Sigmoid colon (tissue), 7 donors: ENCODE measurements around the gene C13orf42. TPM values are rescaled to one million over a fixed set of nuclear protein-coding genes. Genes with fewer than 3 reads are reported as not detected.

ENCODE experiments used
- DNase-seq: peaks from one replicate; pipeline ENCODE4 v3.0.0-alpha.2; 2019
- H3K27ac ChIP-seq, 4 donors: fragments of 200-600 bp; sonication (generic); one replicate each; pipeline ENCODE4 v1.5.1; 2016 to 2019; ENCODE audit warnings: mild to moderate bottlenecking in 1 of 4
- H3K27me3 ChIP-seq, 3 donors: fragments of 200-600 bp; sonication (generic); one replicate each; pipeline ENCODE4 v1.5.1; 2019; ENCODE audit warnings: mild to moderate bottlenecking in 1 of 3
- H3K36me3 ChIP-seq, 4 donors: fragments of 200-600 bp; sonication (generic); one replicate each; pipeline ENCODE4 v1.5.1; 2016 to 2019
- H3K4me1 ChIP-seq, 4 donors: fragments of 200-600 bp; sonication (generic); one replicate each; pipeline ENCODE4 v1.5.1; 2017 to 2019
- H3K4me3 ChIP-seq, 4 donors: fragments of 200-600 bp; sonication (generic); one replicate each; pipeline ENCODE4 v1.5.1; 2017 to 2019; ENCODE audit warnings: mild to moderate bottlenecking in 2 of 4, moderate library complexity in 1 of 4
- H3K9me3 ChIP-seq, 4 donors: fragments of 200-600 bp in 3 of 4; sonication (generic) in 3 of 4; one replicate each; pipeline versions ENCODE4 v1.5.1 to v1.6.1; 2013 to 2019
- CTCF ChIP-seq, 4 experiments: fragments of 450-650 bp in 3 of 4; fragments of 200-600 bp in 1 of 4; IDR thresholded peaks; one replicate each; pipeline ENCODE4 v1.5.1; 2016 to 2019; ENCODE audit warnings: antibody characterized with exemption in 4 of 4, mild to moderate bottlenecking in 3 of 4, moderate library complexity in 2 of 4
- EP300 ChIP-seq, 4 donors: sonication (generic); formaldehyde crosslinking; IDR thresholded peaks; one replicate each; pipeline ENCODE4 v1.6.1; 2017; ENCODE audit warnings: antibody characterized with exemption in 4 of 4
- POLR2A ChIP-seq, 2 donors: fragments of 450-650 bp; IDR thresholded peaks; one replicate each; pipeline ENCODE4 v1.6.1; 2016; ENCODE audit warnings: antibody characterized with exemption in 2 of 2, mild to moderate bottlenecking in 2 of 2, moderate library complexity in 2 of 2
- POLR2AphosphoS5 ChIP-seq, 4 donors: sonication (generic); formaldehyde crosslinking; IDR thresholded peaks; one replicate each; pipeline ENCODE4 v1.6.1; 2017; ENCODE audit warnings: antibody characterized with exemption in 4 of 4
- WGBS, 2 donors: extraction: QIAGEN DNeasy Blood & Tissue Kit; methylation state at CpG; one replicate each; pipeline ENCODE4 v1.1.7; 2013; 5-methylcytosine and 5-hydroxymethylcytosine counted together
- intact Hi-C: fragments of 100-400 bp; cut with DNase I; formaldehyde crosslinking; loops from one replicate; pipeline ENCODE4 v1.15.1; 2023
- polyA plus RNA-seq, 3 donors: library from polyadenylated mRNA; stranded (reverse); fragments of 200-250 nt; gene quantifications; one replicate each; pipeline ENCODE4 v1.2.3, GENCODE V29; 2013
- total RNA-seq, 4 donors: library from RNA; depleted of rRNA; stranded (reverse); fragments of >200 nt; gene quantifications; one replicate each; pipeline ENCODE4 v1.1.0, GENCODE V29; 2016
- donor health status: healthy with polysubstance abuse.
- donor health status: Bipolar disorder and iron deficiency.
- donor health status: healthy.

Gene C13orf42
- total and polyA plus RNA-seq, 7 donors = not detected

- no peaks in the 10 kb centered on the region for H3K36me3 ChIP-seq
- H3K27ac ChIP-seq = no peak overlapping the region
- TF ChIP-seq CTCF (IDR thresholded peaks at IDR 0.05) (no peak), EP300 (IDR thresholded peaks at IDR 0.05) (no peak), POLR2A (IDR thresholded peaks at IDR 0.05) (no peak), POLR2AphosphoS5 (IDR thresholded peaks at IDR 0.05) (no peak)
- no peak overlapping the region for H3K4me3 ChIP-seq
- H3K9me3 ChIP-seq = peaks cover 0 to 8% (median 3%) of the 10 kb centered on the region in 4 donors
- intact Hi-C loops = no loop called here
- no peak for DNase-seq
- no peaks in the 10 kb centered on the region for H3K27me3 ChIP-seq
- H3K4me1 ChIP-seq = no peaks in the 10 kb centered on the region
These were observed 2.9 kb upstream of the C13orf42 start for GRCh38 chr13:51113969-51114368.

DNA sequence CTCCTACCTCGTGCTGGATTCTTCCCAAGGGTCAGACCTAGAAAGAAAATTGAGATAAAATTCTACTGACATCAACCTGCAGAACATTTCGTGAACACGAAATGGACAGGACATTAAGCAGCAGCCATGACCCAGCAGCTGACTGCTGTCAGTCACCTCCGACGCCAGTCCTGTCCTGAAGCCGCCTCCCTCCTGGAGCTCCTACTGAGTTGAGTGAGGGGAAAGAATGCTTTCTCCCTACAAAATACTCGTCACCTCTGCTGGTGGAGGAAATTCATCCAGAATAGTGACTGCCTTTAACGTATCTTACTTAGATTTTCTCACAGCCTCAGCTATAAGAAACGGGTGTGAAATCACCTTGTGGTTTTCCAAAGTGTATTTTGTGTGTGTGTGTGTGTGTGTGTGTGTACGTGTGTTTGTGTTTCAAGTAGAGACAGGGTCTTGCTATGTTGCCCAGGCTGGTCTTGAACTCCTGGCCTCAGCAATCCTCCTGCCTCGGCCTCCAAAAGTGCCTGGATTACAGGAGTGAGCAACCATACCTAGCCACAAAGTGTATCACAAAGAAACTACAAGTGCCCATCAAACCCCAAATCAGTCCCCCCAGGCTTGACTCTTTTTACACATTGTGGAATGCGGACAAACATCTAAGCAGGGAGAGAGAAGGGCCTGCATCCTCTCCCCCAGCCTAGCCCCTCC lies 2.3 kb upstream of the C13orf42 start:
- Histone ChIP-seq H3K4me1 (no peaks in the 10 kb centered on the region), H3K4me3 (no peak overlapping the region), H3K27me3 (no peaks in the 10 kb centered on the region), H3K27ac (no peak overlapping the region), H3K9me3 (peaks cover 0 to 8% (median 3%) of the 10 kb centered on the region in 4 donors), H3K36me3 (no peaks in the 10 kb centered on the region)
- no peak for DNase-seq
- 72 to 87% methylated on average over 12 of the region's 12 CpGs for WGBS, 2 donors
- TF ChIP-seq POLR2AphosphoS5 (IDR thresholded peaks at IDR 0.05) = no peak
- TF ChIP-seq EP300 (IDR thresholded peaks at IDR 0.05) = no peak
- no peak for TF ChIP-seq POLR2A (IDR thresholded peaks at IDR 0.05)
- no peak for TF ChIP-seq CTCF (IDR thresholded peaks at IDR 0.05)
- intact Hi-C loops = no loop called here

- Histone ChIP-seq H3K27me3 (no peaks in the 10 kb centered on the region), H3K9me3 (peaks cover 0 to 4% (median under 1%) of the 10 kb centered on the region in 4 donors), H3K4me3 (no peak overlapping the region), H3K27ac (no peak overlapping the region), H3K36me3 (no peaks in the 10 kb centered on the region), H3K4me1 (no peaks in the 10 kb centered on the region)
- no peak for DNase-seq
- intact Hi-C loops = no loop called here
- TF ChIP-seq CTCF (IDR thresholded peaks at IDR 0.05) = no peak
- no peak for TF ChIP-seq POLR2AphosphoS5 (IDR thresholded peaks at IDR 0.05)
- no peak for TF ChIP-seq EP300 (IDR thresholded peaks at IDR 0.05)
- TF ChIP-seq POLR2A (IDR thresholded peaks at IDR 0.05) = no peak
- WGBS, 2 donors = 71 to 77% methylated on average over 5 of the region's 5 CpGs
These were observed 1.7 kb upstream of the C13orf42 start for GRCh38 chr13:51112771-51113170.

DNA sequence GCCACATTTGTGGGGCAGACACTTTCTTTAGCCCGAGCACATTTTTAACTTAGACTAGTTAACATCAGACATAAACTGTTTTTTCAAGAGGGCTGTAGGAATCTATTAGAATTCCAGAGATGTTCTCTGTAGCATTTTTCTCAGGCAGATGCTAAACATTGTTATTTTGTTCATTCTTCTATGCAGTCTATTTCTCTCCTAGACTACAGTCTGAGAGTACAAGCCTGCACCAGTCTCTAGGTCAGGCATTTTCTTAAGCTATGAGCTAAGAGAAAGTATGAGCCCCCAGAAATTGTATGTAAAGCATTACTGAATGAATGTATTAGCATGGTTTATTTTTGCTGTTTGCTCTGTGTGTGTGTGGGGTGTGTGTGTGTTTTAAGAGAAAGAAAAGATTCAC lies 923 bp upstream of the C13orf42 start:
- Histone ChIP-seq H3K27me3 (no peaks in the 10 kb centered on the region), H3K4me1 (no peaks in the 10 kb centered on the region), H3K36me3 (no peaks in the 10 kb centered on the region), H3K4me3 (no peak overlapping the region), H3K27ac (no peak overlapping the region), H3K9me3 (no peaks in the 10 kb centered on the region)
- TF ChIP-seq CTCF (IDR thresholded peaks at IDR 0.05) = no peak
- no peak for TF ChIP-seq POLR2AphosphoS5 (IDR thresholded peaks at IDR 0.05)
- TF ChIP-seq POLR2A (IDR thresholded peaks at IDR 0.05) = no peak
- no peak for TF ChIP-seq EP300 (IDR thresholded peaks at IDR 0.05)
- DNase-seq = no peak
- intact Hi-C loops = no loop called here
- 0 to 2% methylated on average over 1 of the region's 1 CpG for WGBS, 2 donors

- H3K4me3 ChIP-seq = no peak overlapping the region
- no peaks in the 10 kb centered on the region for H3K4me1 ChIP-seq
- no peak for TF ChIP-seq CTCF (IDR thresholded peaks at IDR 0.05)
- TF ChIP-seq POLR2AphosphoS5 (IDR thresholded peaks at IDR 0.05) = no peak
- no peak for TF ChIP-seq EP300 (IDR thresholded peaks at IDR 0.05)
- TF ChIP-seq POLR2A (IDR thresholded peaks at IDR 0.05) = no peak
- no peaks in the 10 kb centered on the region for H3K36me3 ChIP-seq
- no peak overlapping the region for H3K27ac ChIP-seq
- WGBS, 2 donors = 90 to 92% methylated on average over 4 of the region's 4 CpGs
- DNase-seq = no peak
- no peaks in the 10 kb centered on the region for H3K9me3 ChIP-seq
- intact Hi-C loops = no loop called here
- H3K27me3 ChIP-seq = peaks cover 0 to 2% (median 0%) of the 10 kb centered on the region in 3 donors
These were observed 3.1 kb downstream of the C13orf42 start for GRCh38 chr13:51107996-51108395.
